A549 (cell line): Measurements from ENCODE around the gene ABCC3.

Experiments used
- CBX8 ChIP-seq: fragments of 200-600 bp; sonication (generic); IDR thresholded peaks from 2 replicates; pipeline ENCODE4 v1.6.1; 2016
- KDM1A ChIP-seq: fragments of 200-600 bp; sonication (generic); IDR thresholded peaks from 2 replicates; pipeline ENCODE4 v1.6.1; 2016; ENCODE audit warnings: low read depth, mild to moderate bottlenecking
- POLR2A ChIP-seq: IDR thresholded peaks from 2 replicates; pipeline ENCODE4 v1.6.1; 2012; ENCODE audit warnings: mild to moderate bottlenecking, low read length
- RAD21 ChIP-seq, 2 experiments: fragments of >200 bp in 1 of 2; sonication (Bioruptor Twin) in 1 of 2; formaldehyde crosslinking in 1 of 2; IDR thresholded peaks in 1 of 2; conservative IDR thresholded peaks in 1 of 2; 2 replicates in 1 of 2; 3 replicates in 1 of 2; pipeline ENCODE4 v1.6.1; 2012 to 2018; ENCODE audit warnings: inconsistent platforms in 1 of 2
- SMC3 ChIP-seq: fragments of >200 bp; sonication (Bioruptor Twin); formaldehyde crosslinking; IDR thresholded peaks from 3 replicates; pipeline ENCODE4 v1.6.1; 2018; ENCODE audit warnings: inconsistent platforms
- SREBF2 ChIP-seq: fragments of 450-650 bp; IDR thresholded peaks from 2 replicates; pipeline ENCODE4 v1.6.1; 2014; ENCODE audit warnings: mild to moderate bottlenecking, moderate library complexity
- TF ChIP-seq, protein P1 (sequence below): fragments of >200 bp; sonication (Bioruptor Twin); formaldehyde crosslinking; IDR thresholded peaks from 3 replicates; pipeline ENCODE4 v1.5.1; 2016

- TF ChIP-seq, protein P1, sequence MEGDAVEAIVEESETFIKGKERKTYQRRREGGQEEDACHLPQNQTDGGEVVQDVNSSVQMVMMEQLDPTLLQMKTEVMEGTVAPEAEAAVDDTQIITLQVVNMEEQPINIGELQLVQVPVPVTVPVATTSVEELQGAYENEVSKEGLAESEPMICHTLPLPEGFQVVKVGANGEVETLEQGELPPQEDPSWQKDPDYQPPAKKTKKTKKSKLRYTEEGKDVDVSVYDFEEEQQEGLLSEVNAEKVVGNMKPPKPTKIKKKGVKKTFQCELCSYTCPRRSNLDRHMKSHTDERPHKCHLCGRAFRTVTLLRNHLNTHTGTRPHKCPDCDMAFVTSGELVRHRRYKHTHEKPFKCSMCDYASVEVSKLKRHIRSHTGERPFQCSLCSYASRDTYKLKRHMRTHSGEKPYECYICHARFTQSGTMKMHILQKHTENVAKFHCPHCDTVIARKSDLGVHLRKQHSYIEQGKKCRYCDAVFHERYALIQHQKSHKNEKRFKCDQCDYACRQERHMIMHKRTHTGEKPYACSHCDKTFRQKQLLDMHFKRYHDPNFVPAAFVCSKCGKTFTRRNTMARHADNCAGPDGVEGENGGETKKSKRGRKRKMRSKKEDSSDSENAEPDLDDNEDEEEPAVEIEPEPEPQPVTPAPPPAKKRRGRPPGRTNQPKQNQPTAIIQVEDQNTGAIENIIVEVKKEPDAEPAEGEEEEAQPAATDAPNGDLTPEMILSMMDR: no peak
- no peak for TF ChIP-seq SMC3
- no peak for TF ChIP-seq CBX8
- TF ChIP-seq RAD21 (conservative IDR thresholded peaks at IDR 0.05 in 1 of 2, IDR thresholded peaks at IDR 0.05 in 1 of 2): no peak
- TF ChIP-seq POLR2A: no peak
- TF ChIP-seq SREBF2: no peak
- TF ChIP-seq KDM1A: no peak
Measured at GRCh38 chr17:50631908-50632571, 2.6 kb upstream of the ABCC3 start.
